ENCODE results near the gene KRTAP4-1. TPM values are rescaled to one million over a fixed set of nuclear protein-coding genes. Genes with fewer than 3 reads are reported as not detected.
"Not testable (repeated sequence)": the region's sequence is repeated elsewhere in the genome, so short reads cannot be mapped to it uniquely, and the experiment has no call there.

KRTAP4-1 gene
- total and polyA plus RNA-seq, 2 of the 13 experiments (the other 11 are each of a cell fraction or from before 2014, with no cell fraction given), result not detected

- no peak for TF ChIP-seq AKNA (CRISPR knock-in tag; IDR thresholded peaks at IDR 0.05; ENCODE audit: borderline replicate concordance)
These were observed 47.0 kb upstream of the KRTAP4-1 start (continued) for GRCh38 chr17:41231731-41232130.

GRCh38 chr17:41230094-41230493 is 45.4 kb upstream of the KRTAP4-1 start:
- POLR2A ChIA-PET, result no interaction called here
- no peaks in the 10 kb centered on the region for H4K20me1 ChIP-seq (ENCODE audit: insufficient read depth, low read length)
- H3K9ac ChIP-seq (ENCODE audit: insufficient read depth, low read depth, low read length), result no peak overlapping the region
- intact Hi-C loops (cut with micrococcal nuclease; ENCODE audit: unreplicated experiment), result no loop called here
- FAIRE-seq (no peak), DNase-seq (ENCODE audit: low spot score) (no peak), ATAC-seq (no peak)
- H3K27me3 ChIP-seq (ENCODE audit: control insufficient read depth in 1 of 2, insufficient read depth in 2 of 2, low read length in 2 of 2), result peaks cover 0 to 5% of the 10 kb centered on the region in 2 experiments; a peak in 3 of 5 replicates
- no peaks in the 10 kb centered on the region for H3K36me3 ChIP-seq (replicated peaks in 1 of 2; ENCODE audit: control insufficient read depth in 1 of 2, insufficient read depth in 2 of 2, low read length in 2 of 2)
- no TSS peak for BruUV-seq (replicated peaks)
- no peak overlapping the region for H3K27ac ChIP-seq (ENCODE audit: extremely low read length, insufficient read depth, low read length)
- no peak overlapping the region for H3K4me3 ChIP-seq (replicated peaks in 1 of 3; ENCODE audit: insufficient read depth in 1 of 3, low read depth in 2 of 3, low read length in 3 of 3)
- H3K4me1 ChIP-seq (ENCODE audit: insufficient read depth, low read length), result no peaks in the 10 kb centered on the region
- no peak overlapping the region for H3K4me2 ChIP-seq (ENCODE audit: low read depth, low read length)
- no peaks in the 10 kb centered on the region for H3K79me2 ChIP-seq (ENCODE audit: insufficient read depth, low read length)
- no peak for TF ChIP-seq ELF4 (CRISPR knock-in tag; IDR thresholded peaks at IDR 0.05; ENCODE audit: borderline replicate concordance)
- TF ChIP-seq MIXL1 (CRISPR knock-in tag; IDR thresholded peaks at IDR 0.05), result no peak
- no peak for TF ChIP-seq ZFP90 (CRISPR knock-in tag; IDR thresholded peaks at IDR 0.05; ENCODE audit: borderline replicate concordance)
- in situ Hi-C loops (cut with HindIII; ENCODE audit: extremely low pct_ligation_motif_present, low pct_unique_long_range_greater_than_20kb), result no loop called here
- H2AFZ ChIP-seq (ENCODE audit: low read length), result no peak overlapping the region
- CTCF ChIA-PET (ENCODE audit: low intra/inter-chr PET ratio, low total read pairs), result no interaction called here
- no peaks in the 10 kb centered on the region for H3K9me3 ChIP-seq (ENCODE audit: low read length)

GRCh38 chr17:41226598-41227095 is 41.9 kb upstream of the KRTAP4-1 start, which contains the start of gene KRTAP9-2:
TSS of gene KRTAP9-2 (plus strand) at chr17:41226648. CDS start at chr17:41226655, 7 bp downstream.
- H3K9ac ChIP-seq (ENCODE audit: insufficient read depth, low read depth, low read length); CTCF ChIA-PET (ENCODE audit: low intra/inter-chr PET ratio, low total read pairs); H3K9me3 ChIP-seq (ENCODE audit: low read length); ATAC-seq; H3K4me3 ChIP-seq (replicated peaks in 1 of 3; ENCODE audit: insufficient read depth in 1 of 3, low read depth in 2 of 3, low read length in 3 of 3); H3K36me3 ChIP-seq (replicated peaks in 1 of 2; ENCODE audit: control insufficient read depth in 1 of 2, insufficient read depth in 2 of 2, low read length in 2 of 2); H3K4me1 ChIP-seq (ENCODE audit: insufficient read depth, low read length); DNase-seq (ENCODE audit: low spot score); H3K4me2 ChIP-seq (ENCODE audit: low read depth, low read length); POLR2A ChIA-PET; FAIRE-seq; H3K27me3 ChIP-seq (ENCODE audit: control insufficient read depth in 1 of 2, insufficient read depth in 2 of 2, low read length in 2 of 2); H2AFZ ChIP-seq (ENCODE audit: low read length); intact Hi-C loops (cut with micrococcal nuclease; ENCODE audit: unreplicated experiment); H3K27ac ChIP-seq (ENCODE audit: extremely low read length, insufficient read depth, low read length); BruUV-seq (replicated peaks); H4K20me1 ChIP-seq (ENCODE audit: insufficient read depth, low read length); H3K79me2 ChIP-seq (ENCODE audit: insufficient read depth, low read length); in situ Hi-C loops (cut with HindIII; ENCODE audit: extremely low pct_ligation_motif_present, low pct_unique_long_range_greater_than_20kb): not testable (repeated sequence)
- WGBS (ENCODE audit: low lambda C conversion rate), result 6% methylated on average over 3 of the region's 4 CpGs

Measured in HepG2 (cell line).